Measurements from ENCODE around the gene CCNT2.
"Not testable (repeated sequence)": the region's sequence is repeated elsewhere in the genome, so short reads cannot be mapped to it uniquely, and the experiment has no call there.

The CCNT2 gene

DNA sequence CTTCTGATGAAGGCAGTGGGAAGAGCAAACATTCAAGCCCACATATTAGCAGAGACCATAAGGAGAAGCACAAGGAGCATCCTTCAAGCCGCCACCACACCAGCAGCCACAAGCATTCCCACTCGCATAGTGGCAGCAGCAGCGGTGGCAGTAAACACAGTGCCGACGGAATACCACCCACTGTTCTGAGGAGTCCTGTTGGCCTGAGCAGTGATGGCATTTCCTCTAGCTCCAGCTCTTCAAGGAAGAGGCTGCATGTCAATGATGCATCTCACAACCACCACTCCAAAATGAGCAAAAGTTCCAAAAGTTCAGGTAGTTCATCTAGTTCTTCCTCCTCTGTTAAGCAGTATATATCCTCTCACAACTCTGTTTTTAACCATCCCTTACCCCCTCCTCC, 35.4 kb downstream of the CCNT2 start:
- Histone ChIP-seq H3K36me3 (ENCODE audit: insufficient read depth, low read length) (peaks cover 87% of the 10 kb centered on the region), H3K79me2 (ENCODE audit: insufficient read depth, low read length) (no peaks in the 10 kb centered on the region; the same call in 1 of the 2 replicates), H3K9ac (ENCODE audit: low read depth, low read length) (no peak overlapping the region), H3K4me1 (ENCODE audit: insufficient read depth, low read length) (no peaks in the 10 kb centered on the region), H3K4me2 (ENCODE audit: insufficient read depth, low read length) (no peak overlapping the region), H3K9me3 (ENCODE audit: insufficient read depth, low read length, severe bottlenecking) (no peaks in the 10 kb centered on the region), H3K4me3 (ENCODE audit: low read depth in 1 of 2, low read length in 2 of 2) (no peak overlapping the region), H3K27me3 (ENCODE audit: insufficient read depth, low read length, poor library complexity) (no peaks in the 10 kb centered on the region), H3K27ac (ENCODE audit: low read length) (no peak overlapping the region), H4K20me1 (ENCODE audit: insufficient read depth, low read length) (peaks cover 9% of the 10 kb centered on the region), H2AFZ (ENCODE audit: low read depth, low read length) (no peak overlapping the region)
- TF ChIP-seq CTCF (IDR thresholded peaks at IDR 0.05; ENCODE audit: borderline replicate concordance, extremely low read depth, low read length, poor library complexity, severe bottlenecking) = no peak
- TF ChIP-seq EZH2 (IDR thresholded peaks at IDR 0.05; ENCODE audit: borderline replicate concordance, low read depth, low read length, severe bottlenecking) = no peak
- ATAC-seq (ENCODE audit: insufficient read depth, low read depth) = no peak
- no peak for DNase-seq

- no peak overlapping the region for H3K27ac ChIP-seq (ENCODE audit: low read length)
- H3K4me1 ChIP-seq (ENCODE audit: insufficient read depth, low read length) = no peaks in the 10 kb centered on the region
- DNase-seq = no peak
- H3K36me3 ChIP-seq (ENCODE audit: insufficient read depth, low read length) = peaks cover 72% of the 10 kb centered on the region
- H3K9me3 ChIP-seq (ENCODE audit: insufficient read depth, low read length, severe bottlenecking) = no peaks in the 10 kb centered on the region
- no peak overlapping the region for H2AFZ ChIP-seq (ENCODE audit: low read depth, low read length)
- no peak for ATAC-seq (ENCODE audit: insufficient read depth, low read depth)
- no peak overlapping the region for H3K4me3 ChIP-seq (ENCODE audit: low read depth in 1 of 2, low read length in 2 of 2)
- TF ChIP-seq EZH2 (IDR thresholded peaks at IDR 0.05; ENCODE audit: borderline replicate concordance, low read depth, low read length, severe bottlenecking) = no peak
- no peak for TF ChIP-seq CTCF (IDR thresholded peaks at IDR 0.05; ENCODE audit: borderline replicate concordance, extremely low read depth, low read length, poor library complexity, severe bottlenecking)
- H3K9ac ChIP-seq (ENCODE audit: low read depth, low read length) = no peak overlapping the region
- no peaks in the 10 kb centered on the region for H3K79me2 ChIP-seq (ENCODE audit: insufficient read depth, low read length)
- no peak overlapping the region for H3K4me2 ChIP-seq (ENCODE audit: insufficient read depth, low read length)
- no peaks in the 10 kb centered on the region for H3K27me3 ChIP-seq (ENCODE audit: insufficient read depth, low read length, poor library complexity)
- peaks cover 4% of the 10 kb centered on the region; the same call in 1 of the 2 replicates for H4K20me1 ChIP-seq (ENCODE audit: insufficient read depth, low read length)
Observed at GRCh38 chr2:134955744-134956143, 37.1 kb downstream of the CCNT2 start.

GRCh38 chr2:134957477-134957876, 38.9 kb downstream of the CCNT2 start:
- no peaks in the 10 kb centered on the region for H3K4me1 ChIP-seq (ENCODE audit: insufficient read depth, low read length)
- DNase-seq (no peak), ATAC-seq (ENCODE audit: insufficient read depth, low read depth) (no peak)
- no peaks in the 10 kb centered on the region for H3K79me2 ChIP-seq (ENCODE audit: insufficient read depth, low read length)
- H2AFZ ChIP-seq (ENCODE audit: low read depth, low read length) = no peak overlapping the region
- no peak overlapping the region for H3K27ac ChIP-seq (ENCODE audit: low read length)
- H3K27me3 ChIP-seq (ENCODE audit: insufficient read depth, low read length, poor library complexity) = no peaks in the 10 kb centered on the region
- TF ChIP-seq EZH2 (IDR thresholded peaks at IDR 0.05; ENCODE audit: borderline replicate concordance, low read depth, low read length, severe bottlenecking) = no peak
- H4K20me1 ChIP-seq (ENCODE audit: insufficient read depth, low read length) = no peaks in the 10 kb centered on the region
- no peak overlapping the region for H3K4me3 ChIP-seq (ENCODE audit: low read depth in 1 of 2, low read length in 2 of 2)
- H3K36me3 ChIP-seq (ENCODE audit: insufficient read depth, low read length) = peaks cover 55% of the 10 kb centered on the region
- H3K9ac ChIP-seq (ENCODE audit: low read depth, low read length) = no peak overlapping the region
- no peak overlapping the region for H3K4me2 ChIP-seq (ENCODE audit: insufficient read depth, low read length)
- H3K9me3 ChIP-seq (ENCODE audit: insufficient read depth, low read length, severe bottlenecking) = no peaks in the 10 kb centered on the region

GRCh38 chr2:134967166-134967565, 48.5 kb downstream of the CCNT2 start:
- H3K4me3 ChIP-seq (ENCODE audit: low read depth in 1 of 2, low read length in 2 of 2); H3K4me2 ChIP-seq (ENCODE audit: insufficient read depth, low read length); H3K9ac ChIP-seq (ENCODE audit: low read depth, low read length); H4K20me1 ChIP-seq (ENCODE audit: insufficient read depth, low read length); H2AFZ ChIP-seq (ENCODE audit: low read depth, low read length); H3K27me3 ChIP-seq (ENCODE audit: insufficient read depth, low read length, poor library complexity); H3K9me3 ChIP-seq (ENCODE audit: insufficient read depth, low read length, severe bottlenecking); H3K36me3 ChIP-seq (ENCODE audit: insufficient read depth, low read length); ATAC-seq (ENCODE audit: insufficient read depth, low read depth); H3K79me2 ChIP-seq (ENCODE audit: insufficient read depth, low read length); H3K4me1 ChIP-seq (ENCODE audit: insufficient read depth, low read length); DNase-seq; H3K27ac ChIP-seq (ENCODE audit: low read length): not testable (repeated sequence)

All from DND-41 (cell line).